Trophoblast cell (in vitro differentiated cells and primary cell): Measurements from ENCODE around the gene ITM2B.
A peak's percentile ranks its signal among the peaks of the same experiment; 100 is the strongest.

Experiments
- DNase-seq, 2 donors: peaks; one replicate each; pipeline ENCODE4 v3.0.0-alpha.2; 2016
- H2AFZ ChIP-seq: 2 replicates; pipeline ENCODE4 v1.6.1; 2013; ENCODE audit warnings: low read length, moderate library complexity, mild to moderate bottlenecking; ENCODE audit not compliant: insufficient read depth, poor library complexity
- H2AK5ac ChIP-seq: 2 replicates; pipeline ENCODE4 v1.6.1; 2013; ENCODE audit warnings: mild to moderate bottlenecking, low read length
- H2BK120ac ChIP-seq: 2 replicates; pipeline ENCODE4 v1.6.1; 2013; ENCODE audit warnings: low read length, mild to moderate bottlenecking, moderate library complexity; ENCODE audit not compliant: insufficient read depth, poor library complexity
- H2BK12ac ChIP-seq: 2 replicates; pipeline ENCODE4 v1.6.1; 2013; ENCODE audit warnings: mild to moderate bottlenecking, low read length, moderate library complexity
- H2BK5ac ChIP-seq: 2 replicates; pipeline ENCODE4 v1.6.1; 2013; ENCODE audit warnings: low read length, low read depth, moderate library complexity, mild to moderate bottlenecking; ENCODE audit not compliant: poor library complexity
- H3K14ac ChIP-seq: 2 replicates; pipeline ENCODE4 v1.6.1; 2013; ENCODE audit warnings: mild to moderate bottlenecking, low read length
- H3K18ac ChIP-seq: 2 replicates; pipeline ENCODE4 v1.6.1; 2013; ENCODE audit warnings: mild to moderate bottlenecking, low read length
- H3K23ac ChIP-seq: 2 replicates; pipeline ENCODE4 v1.6.1; 2013; ENCODE audit warnings: low read length
- H3K27ac ChIP-seq: 2 replicates; pipeline ENCODE4 v1.5.1; 2013; ENCODE audit warnings: low read depth, mild to moderate bottlenecking, inconsistent platforms, low read length, moderate library complexity
- H3K27me3 ChIP-seq: 2 replicates; pipeline ENCODE4 v1.6.1; 2013; ENCODE audit warnings: inconsistent platforms, mild to moderate bottlenecking, low read length, moderate library complexity; ENCODE audit not compliant: insufficient read depth
- H3K36me3 ChIP-seq, 2 experiments: 1 replicate in 1 of 2; 2 replicates in 1 of 2; pipeline ENCODE4 v1.6.1; 2013; ENCODE audit warnings: low read length in 2 of 2, mild to moderate bottlenecking in 2 of 2, moderate library complexity in 1 of 2; ENCODE audit not compliant: insufficient read depth in 2 of 2, control insufficient read depth in 1 of 2
- H3K4ac ChIP-seq: 2 replicates; pipeline ENCODE4 v1.6.1; 2013; ENCODE audit warnings: low read depth, mild to moderate bottlenecking, low read length, moderate library complexity
- H3K4me1 ChIP-seq, 2 experiments: 1 replicate in 1 of 2; 2 replicates in 1 of 2; pipeline ENCODE4 v1.6.1; 2013; ENCODE audit warnings: low read length in 2 of 2, mild to moderate bottlenecking in 2 of 2, moderate library complexity in 1 of 2; ENCODE audit not compliant: insufficient read depth in 2 of 2, control insufficient read depth in 1 of 2
- H3K4me2 ChIP-seq: 2 replicates; pipeline ENCODE4 v1.6.1; 2013; ENCODE audit warnings: inconsistent platforms, mild to moderate bottlenecking, low read length, moderate library complexity
- H3K4me3 ChIP-seq: 2 replicates; pipeline ENCODE4 v1.5.1; 2013; ENCODE audit warnings: mild to moderate bottlenecking, low read depth, low read length, inconsistent platforms
- H3K79me1 ChIP-seq: one replicate; pipeline ENCODE4 v1.6.1; 2013; ENCODE audit warnings: low read length
- H3K79me2 ChIP-seq: 2 replicates; pipeline ENCODE4 v1.6.1; 2013; ENCODE audit warnings: low read length, mild to moderate bottlenecking; ENCODE audit not compliant: control insufficient read depth, insufficient read depth, poor library complexity
- H3K9ac ChIP-seq: 2 replicates; pipeline ENCODE4 v1.6.1; 2013; ENCODE audit warnings: mild to moderate bottlenecking, low read length
- H3K9me3 ChIP-seq: 2 replicates; pipeline ENCODE4 v1.6.1; 2013; ENCODE audit warnings: low read depth, mild to moderate bottlenecking, control low read depth, inconsistent platforms, low read length; ENCODE audit not compliant: insufficient read depth
- H4K12ac ChIP-seq: 2 replicates; pipeline ENCODE4 v1.6.1; 2013; ENCODE audit warnings: low read depth, mild to moderate bottlenecking, low read length, moderate library complexity
- H4K8ac ChIP-seq: 2 replicates; pipeline ENCODE4 v1.6.1; 2013; ENCODE audit warnings: low read depth, mild to moderate bottlenecking, low read length, moderate library complexity
- H4K91ac ChIP-seq: one replicate; pipeline ENCODE4 v1.6.1; 2013; ENCODE audit warnings: low read depth, mild to moderate bottlenecking, low read length, moderate library complexity
- WGBS: extraction: QIAGEN DNeasy Blood & Tissue Kit; methylation state at CpG from one replicate; pipeline ENCODE4 v1.1.7; 2013; ENCODE audit warnings: missing lambda C conversion rate; ENCODE audit not compliant: insufficient read length, insufficient coverage; ENCODE audit errors: extremely low coverage; 5-methylcytosine and 5-hydroxymethylcytosine counted together

ITM2B gene

GRCh38 chr13:48244159-48244558, 11.2 kb downstream of the ITM2B start:
- Histone ChIP-seq H3K4me2 (no peak overlapping the region), H3K36me3 (peaks cover 2 to 7% of the 10 kb centered on the region in 2 experiments), H3K18ac (no peak overlapping the region), H2BK120ac (no peak overlapping the region), H3K23ac (no peak overlapping the region), H3K9ac (no peak overlapping the region), H4K12ac (no peak overlapping the region), H3K9me3 (no peaks in the 10 kb centered on the region), H3K4ac (no peak overlapping the region), H3K79me2 (no peaks in the 10 kb centered on the region), H3K4me1 (no peaks in the 10 kb centered on the region), H3K27me3 (no peaks in the 10 kb centered on the region), H2AFZ (no peak overlapping the region), H3K27ac (no peak overlapping the region), H3K14ac (no peak overlapping the region), H2BK12ac (no peak overlapping the region), H2AK5ac (no peak overlapping the region), H3K4me3 (no peak overlapping the region), H4K8ac (no peak overlapping the region), H3K79me1 (no peaks in the 10 kb centered on the region), H4K91ac (no peak overlapping the region), H2BK5ac (no peak overlapping the region)
- no CpG with 5 or more reads among the region's 1 CpG for WGBS
- DNase-seq, result no peak

GRCh38 chr13:48246102-48246501, 13.1 kb downstream of the ITM2B start:
- H4K8ac ChIP-seq, result no peak overlapping the region
- no peak overlapping the region for H2BK5ac ChIP-seq
- H3K4ac ChIP-seq, result no peak overlapping the region
- no peak overlapping the region for H2BK12ac ChIP-seq
- H3K18ac ChIP-seq, result no peak overlapping the region
- H2BK120ac ChIP-seq, result no peak overlapping the region
- H3K79me1 ChIP-seq, result no peaks in the 10 kb centered on the region
- H3K27me3 ChIP-seq, result no peaks in the 10 kb centered on the region
- H3K79me2 ChIP-seq, result no peaks in the 10 kb centered on the region
- WGBS, result no CpG with 5 or more reads among the region's 2 CpGs
- no peak overlapping the region for H2AFZ ChIP-seq
- H2AK5ac ChIP-seq, result no peak overlapping the region
- no peaks in the 10 kb centered on the region for H3K4me1 ChIP-seq
- no peak overlapping the region for H3K27ac ChIP-seq
- H4K91ac ChIP-seq, result no peak overlapping the region
- peaks cover 0 to under 1% of the 10 kb centered on the region in 2 experiments for H3K36me3 ChIP-seq
- no peak for DNase-seq
- H3K4me3 ChIP-seq, result no peak overlapping the region
- H3K23ac ChIP-seq, result no peak overlapping the region
- no peak overlapping the region for H4K12ac ChIP-seq
- H3K14ac ChIP-seq, result no peak overlapping the region
- no peak overlapping the region for H3K4me2 ChIP-seq
- no peak overlapping the region for H3K9ac ChIP-seq
- H3K9me3 ChIP-seq, result no peaks in the 10 kb centered on the region

- H3K27me3 ChIP-seq, result no peaks in the 10 kb centered on the region
These were observed 16.0 kb downstream of the ITM2B start for GRCh38 chr13:48249018-48249417.

GRCh38 chr13:48251611-48252081, 18.6 kb downstream of the ITM2B start:
- Histone ChIP-seq H3K4me3 (no peak overlapping the region), H3K4me1 (no peaks in the 10 kb centered on the region), H3K14ac (no peak overlapping the region), H3K79me2 (no peaks in the 10 kb centered on the region), H4K12ac (no peak overlapping the region), H2BK120ac (no peak overlapping the region), H3K27ac (no peak overlapping the region), H2AFZ (no peak overlapping the region), H3K79me1 (no peaks in the 10 kb centered on the region), H2BK5ac (no peak overlapping the region), H3K18ac (no peak overlapping the region), H3K23ac (no peak overlapping the region), H2AK5ac (no peak overlapping the region), H3K36me3 (peaks cover 8% of the 10 kb centered on the region in 2 experiments), H3K9ac (no peak overlapping the region), H3K4ac (no peak overlapping the region), H2BK12ac (no peak overlapping the region), H4K8ac (no peak overlapping the region), H4K91ac (no peak overlapping the region), H3K27me3 (no peaks in the 10 kb centered on the region), H3K4me2 (no peak overlapping the region), H3K9me3 (no peaks in the 10 kb centered on the region)
- peak in 1 of 2 donors; percentile 64 for DNase-seq
- no CpG with 5 or more reads among the region's 3 CpGs for WGBS

More at GRCh38 chr13:48249018-48249417, 16.0 kb downstream of the ITM2B start:
- Histone ChIP-seq H3K9me3 (no peaks in the 10 kb centered on the region), H2BK120ac (no peak overlapping the region), H2BK5ac (no peak overlapping the region), H4K91ac (no peak overlapping the region), H3K4me3 (no peak overlapping the region), H4K12ac (no peak overlapping the region), H3K79me1 (no peaks in the 10 kb centered on the region), H2BK12ac (no peak overlapping the region), H3K23ac (no peak overlapping the region), H2AFZ (no peak overlapping the region), H3K18ac (no peak overlapping the region), H3K79me2 (no peaks in the 10 kb centered on the region), H3K4me1 (no peaks in the 10 kb centered on the region), H3K4ac (no peak overlapping the region), H3K36me3 (no peaks in the 10 kb centered on the region), H3K9ac (no peak overlapping the region), H3K27ac (no peak overlapping the region), H2AK5ac (no peak overlapping the region), H3K14ac (no peak overlapping the region), H3K4me2 (no peak overlapping the region), H4K8ac (no peak overlapping the region)
- DNase-seq, result no peak
- no CpG with 5 or more reads among the region's 2 CpGs for WGBS
